ENCODE results near the gene RMDN2. TPM values are rescaled to one million over a fixed set of nuclear protein-coding genes. Genes with fewer than 3 reads are reported as not detected.

The RMDN2 gene
- total and polyA plus RNA-seq, 11 donors = 2.7 to 7.2 (median 5.7) TPM

GRCh38 chr2:37904993-37905392, 20.1 kb upstream of the RMDN2 start:
- 70 to 86% (median 76%) methylated on average over 5 of the region's 5 CpGs for WGBS, 4 donors
- Histone ChIP-seq H3K9me3 (no peaks in the 10 kb centered on the region), H3K27ac (no peak overlapping the region), H3K27me3 (no peaks in the 10 kb centered on the region), H3K4me3 (no peak overlapping the region), H3K4me1 (no peaks in the 10 kb centered on the region), H3K36me3 (no peaks in the 10 kb centered on the region)
- no peak for TF ChIP-seq POLR2A (IDR thresholded peaks at IDR 0.05)
- TF ChIP-seq CTCF (IDR thresholded peaks at IDR 0.05) = no peak
- intact Hi-C loops (cut with DNase I) = no loop called here
- no peak for DNase-seq
- ATAC-seq = no peak

GRCh38 chr2:37906131-37906530, 19.0 kb upstream of the RMDN2 start:
- no peaks in the 10 kb centered on the region for H3K27me3 ChIP-seq
- H3K9me3 ChIP-seq = no peaks in the 10 kb centered on the region
- no peaks in the 10 kb centered on the region for H3K4me1 ChIP-seq
- 62 to 77% (median 74%) methylated on average over 2 of the region's 2 CpGs for whole genome bisulfite sequencing, 4 donors
- ATAC-seq (no peak), DNase-seq (no peak)
- H3K36me3 ChIP-seq = no peaks in the 10 kb centered on the region
- no peak overlapping the region for H3K27ac ChIP-seq
- intact Hi-C loops (cut with DNase I) = no loop called here
- no peak overlapping the region for H3K4me3 ChIP-seq
- no peak for TF ChIP-seq CTCF (IDR thresholded peaks at IDR 0.05)
- TF ChIP-seq POLR2A (IDR thresholded peaks at IDR 0.05) = no peak

- H3K4me1 ChIP-seq = peaks cover 0 to 6% (median 0%) of the 10 kb centered on the region in 12 donors
- no peak overlapping the region for H3K4me3 ChIP-seq
- no peaks in the 10 kb centered on the region for H3K9me3 ChIP-seq
- TF ChIP-seq CTCF (IDR thresholded peaks at IDR 0.05) = no peak
- no peak for TF ChIP-seq POLR2A (IDR thresholded peaks at IDR 0.05)
- intact Hi-C loops (cut with DNase I) = no loop called here
- no peaks in the 10 kb centered on the region for H3K27me3 ChIP-seq
- no peak overlapping the region for H3K27ac ChIP-seq
- 75 to 89% (median 79%) methylated on average over 5 of the region's 5 CpGs for WGBS, 4 donors
- no peaks in the 10 kb centered on the region for H3K36me3 ChIP-seq
- no peak for ATAC-seq
- DNase-seq = no peak
Measured at GRCh38 chr2:37907501-37908225, 17.4 kb upstream of the RMDN2 start.

GRCh38 chr2:37911296-37911873, 13.7 kb upstream of the RMDN2 start:
- DNase-seq (no peak), ATAC-seq (no peak)
- H3K27me3 ChIP-seq = no peaks in the 10 kb centered on the region
- no peaks in the 10 kb centered on the region for H3K9me3 ChIP-seq
- TF ChIP-seq POLR2A (IDR thresholded peaks at IDR 0.05) (no peak), CTCF (IDR thresholded peaks at IDR 0.05) (no peak)
- no peak overlapping the region for H3K27ac ChIP-seq
- H3K36me3 ChIP-seq = no peaks in the 10 kb centered on the region
- intact Hi-C loops (cut with DNase I) = no loop called here
- WGBS, 4 donors = 80 to 85% (median 85%) methylated on average over 4 of the region's 4 CpGs
- no peak overlapping the region for H3K4me3 ChIP-seq
- peaks cover 0 to 9% (median under 1%) of the 10 kb centered on the region in 12 donors for H3K4me1 ChIP-seq
